GM19452 (cell line): ENCODE data around the gene SYNPO2L.
"Not testable (repeated sequence)": the region's sequence is repeated elsewhere in the genome, so short reads cannot be mapped to it uniquely, and the experiment has no call there.

ENCODE experiments used
- ATAC-seq: cut with Tn5 transposase; IDR thresholded peaks from one replicate; pipeline ENCODE4 v1.9.1; 2021; ENCODE audit not compliant: unreplicated experiment

Gene SYNPO2L

DNA sequence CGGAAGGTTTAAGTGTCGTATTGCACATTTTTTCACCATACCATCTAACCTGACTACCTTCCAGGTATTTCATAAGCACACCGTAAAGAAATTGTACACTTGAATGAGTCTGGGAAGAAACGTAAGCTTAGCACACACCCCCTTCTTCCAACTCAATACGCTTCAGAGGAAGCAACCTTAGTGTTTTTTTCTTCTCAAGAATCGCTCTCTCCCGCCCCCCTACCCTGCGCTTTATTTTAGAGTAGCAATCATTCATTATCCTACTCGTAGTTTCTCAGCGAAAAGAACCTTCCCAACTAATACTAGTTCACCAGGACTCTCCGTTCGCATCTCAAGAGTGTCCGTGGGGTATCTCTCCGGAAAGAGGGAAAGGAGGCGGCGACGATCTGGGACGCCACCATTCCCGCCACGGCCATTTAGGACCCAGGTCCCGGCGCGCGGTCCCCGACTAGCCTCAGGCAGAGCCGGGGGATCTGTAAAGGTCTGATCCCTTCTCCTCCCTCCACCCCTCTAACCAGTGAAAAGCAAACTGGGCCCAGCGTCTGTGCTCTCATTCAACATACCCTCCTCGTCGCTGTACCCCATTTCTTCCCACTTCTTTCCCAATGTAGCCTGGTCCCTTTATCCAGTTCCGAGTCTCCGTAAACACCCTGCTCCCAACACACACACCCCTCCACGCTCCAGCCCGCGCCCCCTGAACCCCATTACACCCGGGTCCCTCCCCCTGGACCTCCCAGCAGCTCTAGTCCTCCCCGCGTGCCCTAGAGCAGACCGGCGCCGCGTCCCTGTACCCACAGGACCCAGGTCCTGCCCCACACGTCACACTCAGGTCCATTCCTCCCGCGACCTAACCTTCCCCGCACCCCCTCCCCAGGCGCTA is 30.6 kb downstream of the SYNPO2L start:
- ATAC-seq = peak; percentile 32

- no peak for ATAC-seq
These were observed 32.8 kb downstream of the SYNPO2L start for GRCh38 chr10:73623056-73623455.

DNA sequence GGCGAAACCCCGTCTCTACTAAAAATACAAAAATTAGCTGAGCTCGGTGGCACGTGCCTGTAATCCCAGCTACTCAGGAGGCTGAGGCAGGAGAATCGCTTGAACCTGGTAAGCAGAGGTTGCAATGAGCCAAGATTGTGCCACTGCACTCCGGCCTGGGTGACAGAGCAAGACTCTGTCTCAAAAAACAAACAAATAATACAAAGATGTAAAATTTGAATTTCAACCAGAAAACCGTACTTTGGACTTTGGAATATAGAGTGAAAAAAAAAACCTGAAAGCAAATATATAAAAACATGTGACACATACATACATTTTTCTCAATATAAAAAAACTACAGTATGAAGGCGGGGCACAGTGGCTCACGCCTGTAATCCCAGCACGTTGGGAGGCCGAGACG is 34.9 kb downstream of the SYNPO2L start:
- ATAC-seq = not testable (repeated sequence)

DNA sequence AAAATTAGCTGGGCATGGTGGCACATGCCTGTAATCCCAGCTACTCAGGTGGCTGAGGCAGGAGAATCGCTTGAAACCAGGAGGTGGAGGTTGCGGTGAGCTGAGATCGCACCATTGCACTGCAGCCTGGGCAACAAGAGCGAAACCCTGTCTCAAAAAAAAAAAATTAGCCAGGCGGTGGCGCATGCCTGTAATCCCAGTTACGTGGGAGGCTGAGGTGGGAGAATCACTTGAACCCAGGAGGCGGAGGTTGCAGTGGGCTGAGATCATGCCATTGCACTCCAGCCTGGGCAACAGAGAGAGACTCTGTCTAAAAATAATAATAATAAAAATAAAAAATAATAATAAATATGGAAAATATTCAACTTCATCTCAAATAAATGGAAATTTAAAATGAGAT is 38.7 kb downstream of the SYNPO2L start:
- not testable (repeated sequence) for ATAC-seq

GRCh38 chr10:73614720-73615119 is 41.1 kb downstream of the SYNPO2L start:
- no peak for ATAC-seq

GRCh38 chr10:73609116-73609515 is 46.7 kb downstream of the SYNPO2L start:
- ATAC-seq = no peak

DNA sequence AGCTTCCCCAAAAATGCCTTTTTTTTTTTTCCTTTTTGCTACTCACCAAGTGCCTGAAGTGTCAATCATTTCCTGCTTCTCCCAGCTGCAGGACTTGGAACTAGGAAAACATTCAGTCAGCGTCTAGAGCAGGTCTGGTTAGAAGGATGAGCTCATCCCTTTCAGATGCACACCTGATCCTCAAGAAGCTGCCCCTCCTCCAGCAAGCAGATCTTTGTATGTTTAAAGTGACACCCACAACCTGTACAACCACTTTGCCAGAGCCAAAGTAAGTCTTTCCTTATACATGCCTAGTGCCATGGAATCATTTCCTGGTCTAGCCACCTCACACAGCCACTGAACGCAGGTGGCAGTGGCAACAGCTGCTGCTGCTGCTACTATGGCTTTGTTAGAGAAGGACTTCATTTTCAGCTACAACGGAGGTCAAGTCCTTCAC is 54.3 kb downstream of the SYNPO2L start:
- no peak for ATAC-seq

- no peak for ATAC-seq
These were observed 58.5 kb downstream of the SYNPO2L start for GRCh38 chr10:73597346-73597745.
